Activated CD4-positive, alpha-beta T cell treated with anti-CD3 and anti-CD28 coated beads, Interleukin-2, amount 50 U/mL, for 16 hours (primary cell): ENCODE measurements around the gene TSSK2.

Source experiments
- DNase-seq: peaks from one replicate; pipeline ENCODE4 v3.0.0-alpha.2; 2020

The TSSK2 gene

GRCh38 chr22:19125474-19126308 lies 5.4 kb upstream of the TSSK2 start:
- no peak for DNase-seq

- no peak for DNase-seq
Measured at GRCh38 chr22:19126309-19127273, 4.5 kb upstream of the TSSK2 start.

GRCh38 chr22:19127329-19128008 lies 3.6 kb upstream of the TSSK2 start:
- DNase-seq, result no peak

GRCh38 chr22:19128009-19128401 lies 3.1 kb upstream of the TSSK2 start:
- DNase-seq, result no peak

GRCh38 chr22:19128946-19129727 lies 2.0 kb upstream of the TSSK2 start:
- no peak for DNase-seq

- DNase-seq, result no peak
Measured at GRCh38 chr22:19129871-19130270, 1.2 kb upstream of the TSSK2 start.

- DNase-seq, result no peak
Measured at GRCh38 chr22:19131685-19132015, 542 bp downstream of the TSSK2 start.

GRCh38 chr22:19132153-19132552 lies 1.0 kb downstream of the TSSK2 start:
- DNase-seq, result no peak

- DNase-seq, result no peak
Measured at GRCh38 chr22:19132693-19133400, 1.7 kb downstream of the TSSK2 start.

GRCh38 chr22:19133561-19133960 lies 2.5 kb downstream of the TSSK2 start:
- DNase-seq, result no peak

GRCh38 chr22:19134176-19134831 lies 3.2 kb downstream of the TSSK2 start:
- DNase-seq, result no peak

- DNase-seq, result no peak
Measured at GRCh38 chr22:19134874-19135273, 3.8 kb downstream of the TSSK2 start.

- no peak for DNase-seq
Measured at GRCh38 chr22:19136915-19137314, 5.8 kb downstream of the TSSK2 start.

GRCh38 chr22:19137384-19138216 lies 6.5 kb downstream of the TSSK2 start:
- no peak for DNase-seq

- DNase-seq, result no peak
Measured at GRCh38 chr22:19138217-19139000, 7.3 kb downstream of the TSSK2 start.

GRCh38 chr22:19139001-19139356 lies 7.9 kb downstream of the TSSK2 start:
- no peak for DNase-seq

- no peak for DNase-seq
Measured at GRCh38 chr22:19139974-19140373, 8.9 kb downstream of the TSSK2 start.

GRCh38 chr22:19142394-19142793 lies 11.3 kb downstream of the TSSK2 start:
- no peak for DNase-seq

GRCh38 chr22:19143212-19143611 lies 12.1 kb downstream of the TSSK2 start:
- DNase-seq, result no peak

- DNase-seq, result peak; percentile 47
Measured at GRCh38 chr22:19143967-19144400, 12.9 kb downstream of the TSSK2 start.
